ENCODE results near the gene FAM114A2. TPM values are rescaled to one million over a fixed set of nuclear protein-coding genes. Genes with fewer than 3 reads are reported as not detected.
"Not testable (repeated sequence)": the region's sequence is repeated elsewhere in the genome, so short reads cannot be mapped to it uniquely, and the experiment has no call there.

Gene FAM114A2
- polyA plus RNA-seq, 1 donor from 2014 or later = 24.8 TPM

DNA sequence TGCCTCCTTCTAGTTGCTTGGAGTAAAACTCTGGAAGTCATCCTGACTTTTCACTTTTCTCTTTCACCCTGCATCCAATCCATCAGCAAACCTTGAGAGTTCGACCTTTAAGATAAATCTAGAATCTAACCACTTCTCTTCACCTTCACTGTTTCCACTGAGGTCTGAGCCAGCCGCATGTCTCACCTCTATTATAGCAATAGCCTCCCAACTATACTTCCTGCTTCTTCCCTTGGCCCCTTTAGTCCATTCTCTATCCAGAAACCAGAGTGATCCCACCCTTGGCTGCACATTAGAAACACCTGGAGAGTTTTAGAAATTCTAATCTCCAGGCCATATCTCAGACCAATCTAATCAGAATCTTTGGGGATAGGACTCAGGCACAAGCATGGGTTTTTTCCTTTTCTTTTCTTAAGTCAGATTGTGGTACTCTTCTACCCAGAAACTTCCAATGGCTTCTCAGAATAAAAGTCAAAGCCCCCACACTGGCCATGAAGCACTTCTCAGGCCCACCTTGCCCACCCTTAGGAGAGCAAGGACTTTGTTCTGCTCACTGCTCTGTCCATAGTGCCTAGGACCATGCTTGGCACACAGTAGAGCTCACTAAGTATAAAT, 33.2 kb upstream of the FAM114A2 start:
- no peaks in the 10 kb centered on the region for H3F3A ChIP-seq (ENCODE audit: insufficient read depth, low read length, poor library complexity, severe bottlenecking)
- no peaks in the 10 kb centered on the region for H3K27me3 ChIP-seq (ENCODE audit: insufficient read depth, low read depth, low read length)
- no peaks in the 10 kb centered on the region for H4K20me1 ChIP-seq (ENCODE audit: insufficient read depth)
- no peaks in the 10 kb centered on the region for H3K9me3 ChIP-seq (ENCODE audit: low read length)
- no peaks in the 10 kb centered on the region for H3K9me2 ChIP-seq (ENCODE audit: insufficient read depth, low read length)
- no peak overlapping the region for H3K9ac ChIP-seq (ENCODE audit: low read length)
- no peaks in the 10 kb centered on the region for H3K79me2 ChIP-seq (replicated peaks; ENCODE audit: insufficient read depth, low read length)
- no peak for TF ChIP-seq RAD21 (conservative IDR thresholded peaks at IDR 0.05)
- TF ChIP-seq POLR2AphosphoS5 (IDR thresholded peaks at IDR 0.05) = no peak
- TF ChIP-seq, protein P1, sequence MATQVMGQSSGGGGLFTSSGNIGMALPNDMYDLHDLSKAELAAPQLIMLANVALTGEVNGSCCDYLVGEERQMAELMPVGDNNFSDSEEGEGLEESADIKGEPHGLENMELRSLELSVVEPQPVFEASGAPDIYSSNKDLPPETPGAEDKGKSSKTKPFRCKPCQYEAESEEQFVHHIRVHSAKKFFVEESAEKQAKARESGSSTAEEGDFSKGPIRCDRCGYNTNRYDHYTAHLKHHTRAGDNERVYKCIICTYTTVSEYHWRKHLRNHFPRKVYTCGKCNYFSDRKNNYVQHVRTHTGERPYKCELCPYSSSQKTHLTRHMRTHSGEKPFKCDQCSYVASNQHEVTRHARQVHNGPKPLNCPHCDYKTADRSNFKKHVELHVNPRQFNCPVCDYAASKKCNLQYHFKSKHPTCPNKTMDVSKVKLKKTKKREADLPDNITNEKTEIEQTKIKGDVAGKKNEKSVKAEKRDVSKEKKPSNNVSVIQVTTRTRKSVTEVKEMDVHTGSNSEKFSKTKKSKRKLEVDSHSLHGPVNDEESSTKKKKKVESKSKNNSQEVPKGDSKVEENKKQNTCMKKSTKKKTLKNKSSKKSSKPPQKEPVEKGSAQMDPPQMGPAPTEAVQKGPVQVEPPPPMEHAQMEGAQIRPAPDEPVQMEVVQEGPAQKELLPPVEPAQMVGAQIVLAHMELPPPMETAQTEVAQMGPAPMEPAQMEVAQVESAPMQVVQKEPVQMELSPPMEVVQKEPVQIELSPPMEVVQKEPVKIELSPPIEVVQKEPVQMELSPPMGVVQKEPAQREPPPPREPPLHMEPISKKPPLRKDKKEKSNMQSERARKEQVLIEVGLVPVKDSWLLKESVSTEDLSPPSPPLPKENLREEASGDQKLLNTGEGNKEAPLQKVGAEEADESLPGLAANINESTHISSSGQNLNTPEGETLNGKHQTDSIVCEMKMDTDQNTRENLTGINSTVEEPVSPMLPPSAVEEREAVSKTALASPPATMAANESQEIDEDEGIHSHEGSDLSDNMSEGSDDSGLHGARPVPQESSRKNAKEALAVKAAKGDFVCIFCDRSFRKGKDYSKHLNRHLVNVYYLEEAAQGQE (IDR thresholded peaks at IDR 0.05; ENCODE audit: borderline replicate concordance) = no peak
- TF ChIP-seq, protein P2, sequence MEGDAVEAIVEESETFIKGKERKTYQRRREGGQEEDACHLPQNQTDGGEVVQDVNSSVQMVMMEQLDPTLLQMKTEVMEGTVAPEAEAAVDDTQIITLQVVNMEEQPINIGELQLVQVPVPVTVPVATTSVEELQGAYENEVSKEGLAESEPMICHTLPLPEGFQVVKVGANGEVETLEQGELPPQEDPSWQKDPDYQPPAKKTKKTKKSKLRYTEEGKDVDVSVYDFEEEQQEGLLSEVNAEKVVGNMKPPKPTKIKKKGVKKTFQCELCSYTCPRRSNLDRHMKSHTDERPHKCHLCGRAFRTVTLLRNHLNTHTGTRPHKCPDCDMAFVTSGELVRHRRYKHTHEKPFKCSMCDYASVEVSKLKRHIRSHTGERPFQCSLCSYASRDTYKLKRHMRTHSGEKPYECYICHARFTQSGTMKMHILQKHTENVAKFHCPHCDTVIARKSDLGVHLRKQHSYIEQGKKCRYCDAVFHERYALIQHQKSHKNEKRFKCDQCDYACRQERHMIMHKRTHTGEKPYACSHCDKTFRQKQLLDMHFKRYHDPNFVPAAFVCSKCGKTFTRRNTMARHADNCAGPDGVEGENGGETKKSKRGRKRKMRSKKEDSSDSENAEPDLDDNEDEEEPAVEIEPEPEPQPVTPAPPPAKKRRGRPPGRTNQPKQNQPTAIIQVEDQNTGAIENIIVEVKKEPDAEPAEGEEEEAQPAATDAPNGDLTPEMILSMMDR (IDR thresholded peaks at IDR 0.05; ENCODE audit: poor library complexity, severe bottlenecking) = no peak
- no peak for TF ChIP-seq MXI1 (conservative IDR thresholded peaks at IDR 0.05; ENCODE audit: poor library complexity, severe bottlenecking)
- no peak for TF ChIP-seq EP300 (conservative IDR thresholded peaks at IDR 0.05; ENCODE audit: poor library complexity, severe bottlenecking)
- TF ChIP-seq EZH2 (IDR thresholded peaks at IDR 0.05; ENCODE audit: borderline replicate concordance, insufficient read depth, low read length, poor library complexity, severe bottlenecking) = no peak
- no peak for TF ChIP-seq SMC3 (conservative IDR thresholded peaks at IDR 0.05; ENCODE audit: poor library complexity)
- no peak for TF ChIP-seq TAF1 (IDR thresholded peaks at IDR 0.05; ENCODE audit: low read depth)
- no peak overlapping the region for H3K27ac ChIP-seq (ENCODE audit: low read length)
- no peak overlapping the region for H3K4me3 ChIP-seq (ENCODE audit: low read length)
- no peaks in the 10 kb centered on the region for H3K36me3 ChIP-seq (ENCODE audit: insufficient read depth, low read length)
- H2AFZ ChIP-seq (ENCODE audit: low read depth, low read length) = no peak overlapping the region
- no peak overlapping the region for H3K4me2 ChIP-seq (ENCODE audit: low read length)

DNA sequence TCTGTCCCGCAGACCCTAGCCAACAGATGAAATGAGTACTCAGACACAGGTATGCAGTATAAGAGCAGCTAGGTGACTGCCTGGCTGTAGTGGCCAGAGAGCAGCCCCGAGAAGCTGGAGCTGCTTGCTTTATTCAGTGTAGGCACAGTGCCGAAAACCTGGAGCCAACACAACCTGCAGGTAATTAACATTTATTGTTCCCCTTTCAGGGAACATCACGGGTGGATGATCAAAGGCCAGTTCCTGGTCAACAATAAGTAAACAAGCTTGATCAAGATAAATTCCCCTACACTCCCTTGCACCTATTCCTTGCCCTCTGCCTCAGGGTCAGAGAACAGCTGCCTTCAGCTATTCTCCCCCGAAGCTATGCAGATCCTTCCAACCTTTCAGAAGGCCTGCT, 31.1 kb upstream of the FAM114A2 start:
- not testable (repeated sequence) for H3F3A ChIP-seq (ENCODE audit: insufficient read depth, low read length, poor library complexity, severe bottlenecking); H3K36me3 ChIP-seq (ENCODE audit: insufficient read depth, low read length); H3K4me2 ChIP-seq (ENCODE audit: low read length); H3K27me3 ChIP-seq (ENCODE audit: insufficient read depth, low read depth, low read length); H3K9me3 ChIP-seq (ENCODE audit: low read length); H3K4me3 ChIP-seq (ENCODE audit: low read length); H4K20me1 ChIP-seq (ENCODE audit: insufficient read depth); H3K79me2 ChIP-seq (replicated peaks; ENCODE audit: insufficient read depth, low read length); H3K9ac ChIP-seq (ENCODE audit: low read length); H3K27ac ChIP-seq (ENCODE audit: low read length); H2AFZ ChIP-seq (ENCODE audit: low read depth, low read length); H3K9me2 ChIP-seq (ENCODE audit: insufficient read depth, low read length)

DNA sequence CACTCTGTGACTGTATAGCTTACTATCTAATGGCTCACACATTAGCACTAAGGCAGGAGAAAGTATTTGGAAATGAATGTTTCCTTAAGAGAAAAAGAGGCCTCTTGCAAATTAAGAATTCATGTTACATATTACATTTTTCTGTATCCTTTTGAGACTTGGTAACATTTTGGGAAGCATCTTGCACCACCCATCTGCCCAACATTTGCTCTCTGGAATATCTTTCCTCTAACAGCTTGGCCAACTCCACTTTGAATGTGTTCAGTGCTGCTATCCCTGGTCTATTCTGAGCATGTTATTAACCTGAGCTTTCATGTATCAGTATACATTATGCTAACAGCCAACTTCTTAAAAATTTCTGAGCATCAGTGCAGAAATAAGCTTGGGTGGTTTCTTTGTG, 27.3 kb upstream of the FAM114A2 start:
- no peak overlapping the region for H3K4me2 ChIP-seq (ENCODE audit: low read length)
- H4K20me1 ChIP-seq (ENCODE audit: insufficient read depth) = no peaks in the 10 kb centered on the region
- no peaks in the 10 kb centered on the region for H3K79me2 ChIP-seq (replicated peaks; ENCODE audit: insufficient read depth, low read length)
- H3K27me3 ChIP-seq (ENCODE audit: insufficient read depth, low read depth, low read length) = no peaks in the 10 kb centered on the region
- H3K9me2 ChIP-seq (ENCODE audit: insufficient read depth, low read length) = no peaks in the 10 kb centered on the region
- no peaks in the 10 kb centered on the region for H3K36me3 ChIP-seq (ENCODE audit: insufficient read depth, low read length)
- no peaks in the 10 kb centered on the region for H3F3A ChIP-seq (ENCODE audit: insufficient read depth, low read length, poor library complexity, severe bottlenecking)
- no peak overlapping the region for H3K4me3 ChIP-seq (ENCODE audit: low read length)
- no peaks in the 10 kb centered on the region for H3K9me3 ChIP-seq (ENCODE audit: low read length)
- H2AFZ ChIP-seq (ENCODE audit: low read depth, low read length) = no peak overlapping the region
- no peak overlapping the region for H3K9ac ChIP-seq (ENCODE audit: low read length)
- no peak overlapping the region for H3K27ac ChIP-seq (ENCODE audit: low read length)
- TF ChIP-seq POLR2AphosphoS5 (IDR thresholded peaks at IDR 0.05) (no peak), TAF1 (IDR thresholded peaks at IDR 0.05; ENCODE audit: low read depth) (no peak), MXI1 (conservative IDR thresholded peaks at IDR 0.05; ENCODE audit: poor library complexity, severe bottlenecking) (no peak), EP300 (conservative IDR thresholded peaks at IDR 0.05; ENCODE audit: poor library complexity, severe bottlenecking) (no peak), RAD21 (conservative IDR thresholded peaks at IDR 0.05) (no peak), EZH2 (IDR thresholded peaks at IDR 0.05; ENCODE audit: borderline replicate concordance, insufficient read depth, low read length, poor library complexity, severe bottlenecking) (no peak), SMC3 (conservative IDR thresholded peaks at IDR 0.05; ENCODE audit: poor library complexity) (no peak)
- TF ChIP-seq, protein P2 (IDR thresholded peaks at IDR 0.05; ENCODE audit: poor library complexity, severe bottlenecking) = no peak
- TF ChIP-seq, protein P1 (IDR thresholded peaks at IDR 0.05; ENCODE audit: borderline replicate concordance) = no peak
